Hepatocyte (in vitro differentiated cells): Measurements from ENCODE around the gene TP73.

ENCODE experiments used
- EZH2 ChIP-seq: fragments of 200-600 bp; sonication (generic); IDR thresholded peaks from 2 replicates; pipeline ENCODE4 v1.6.1; 2016; ENCODE audit warnings: antibody characterized with exemption, mild to moderate bottlenecking, borderline replicate concordance
- EZH2phosphoT487 ChIP-seq: fragments of 200-600 bp; sonication (generic); IDR thresholded peaks from one replicate; pipeline ENCODE4 v1.6.1; 2018; ENCODE audit warnings: antibody characterized with exemption, mild to moderate bottlenecking, low read depth, moderate library complexity; ENCODE audit not compliant: unreplicated experiment, severe bottlenecking
- TF ChIP-seq, protein P1 (sequence below): fragments of 200-600 bp; sonication (generic); IDR thresholded peaks from 2 replicates; pipeline ENCODE4 v1.5.1; 2016; ENCODE audit warnings: antibody characterized with exemption, mild to moderate bottlenecking; ENCODE audit not compliant: poor library complexity

DNA sequence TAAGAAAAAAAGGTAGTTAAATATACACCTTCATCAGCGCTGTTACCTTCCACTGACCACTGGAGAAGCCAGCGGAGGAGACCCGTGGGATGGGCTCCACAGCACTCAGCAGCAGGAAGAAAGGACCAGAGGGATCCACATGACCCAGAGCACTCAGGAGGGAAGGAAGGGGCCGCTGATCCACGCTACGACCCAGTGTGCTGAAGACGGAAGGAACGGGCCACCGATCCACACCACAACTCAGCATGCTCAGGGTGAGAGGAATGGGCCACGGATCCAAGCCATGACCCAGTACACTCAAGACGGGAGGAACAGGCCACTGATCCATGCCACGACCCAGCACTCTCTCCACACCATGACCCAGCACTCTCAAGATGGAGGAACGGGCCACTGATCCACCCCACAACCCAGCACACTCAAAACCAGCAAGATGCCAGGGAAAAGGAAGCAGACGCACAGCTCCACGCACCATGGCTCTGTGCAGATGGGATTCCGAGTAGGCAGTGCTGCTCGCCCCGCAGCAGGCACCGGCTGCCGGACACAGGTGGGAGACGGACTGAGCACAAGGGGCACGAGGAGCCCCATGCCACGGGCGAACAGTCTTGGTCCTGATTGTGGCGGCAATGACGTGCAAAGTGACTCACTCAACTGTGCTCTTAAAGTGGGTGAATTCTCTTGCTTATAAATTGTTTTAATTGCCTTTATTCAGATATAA is 11.1 kb upstream of the TP73 start:
- TF ChIP-seq EZH2 (no peak), EZH2phosphoT487 (no peak)
- TF ChIP-seq, protein P1, sequence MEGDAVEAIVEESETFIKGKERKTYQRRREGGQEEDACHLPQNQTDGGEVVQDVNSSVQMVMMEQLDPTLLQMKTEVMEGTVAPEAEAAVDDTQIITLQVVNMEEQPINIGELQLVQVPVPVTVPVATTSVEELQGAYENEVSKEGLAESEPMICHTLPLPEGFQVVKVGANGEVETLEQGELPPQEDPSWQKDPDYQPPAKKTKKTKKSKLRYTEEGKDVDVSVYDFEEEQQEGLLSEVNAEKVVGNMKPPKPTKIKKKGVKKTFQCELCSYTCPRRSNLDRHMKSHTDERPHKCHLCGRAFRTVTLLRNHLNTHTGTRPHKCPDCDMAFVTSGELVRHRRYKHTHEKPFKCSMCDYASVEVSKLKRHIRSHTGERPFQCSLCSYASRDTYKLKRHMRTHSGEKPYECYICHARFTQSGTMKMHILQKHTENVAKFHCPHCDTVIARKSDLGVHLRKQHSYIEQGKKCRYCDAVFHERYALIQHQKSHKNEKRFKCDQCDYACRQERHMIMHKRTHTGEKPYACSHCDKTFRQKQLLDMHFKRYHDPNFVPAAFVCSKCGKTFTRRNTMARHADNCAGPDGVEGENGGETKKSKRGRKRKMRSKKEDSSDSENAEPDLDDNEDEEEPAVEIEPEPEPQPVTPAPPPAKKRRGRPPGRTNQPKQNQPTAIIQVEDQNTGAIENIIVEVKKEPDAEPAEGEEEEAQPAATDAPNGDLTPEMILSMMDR = no peak
